HEK293 (cell line): Measurements from ENCODE around the gene EPM2A.

Experiments
- AEBP2 ChIP-seq: fragments of 450-650 bp; formaldehyde crosslinking; IDR thresholded peaks from 2 replicates; pipeline ENCODE4 v1.5.1; 2016; ENCODE audit warnings: missing biosample characterization, missing genetic modification characterization, borderline replicate concordance
- BCL11A ChIP-seq: fragments of 450-650 bp; formaldehyde crosslinking; IDR thresholded peaks from 2 replicates; pipeline ENCODE4 v1.5.1; 2016; ENCODE audit warnings: low read depth, missing biosample characterization, missing genetic modification characterization
- BCL6B ChIP-seq: fragments of 450-650 bp; formaldehyde crosslinking; IDR thresholded peaks from 2 replicates; pipeline ENCODE4 v1.5.1; 2017; ENCODE audit warnings: missing biosample characterization, missing genetic modification characterization
- GFI1B ChIP-seq: fragments of 450-650 bp; formaldehyde crosslinking; IDR thresholded peaks from 2 replicates; pipeline ENCODE4 v1.5.1; 2016; ENCODE audit warnings: missing biosample characterization, missing genetic modification characterization
- GLI2 ChIP-seq: fragments of 450-650 bp; formaldehyde crosslinking; IDR thresholded peaks from 2 replicates; pipeline ENCODE4; 2017; ENCODE audit warnings: missing biosample characterization, missing genetic modification characterization, low read depth, borderline replicate concordance
- OVOL3 ChIP-seq: fragments of 450-650 bp; formaldehyde crosslinking; IDR thresholded peaks from 2 replicates; pipeline ENCODE4 v1.5.1; 2016; ENCODE audit warnings: missing biosample characterization, missing genetic modification characterization
- SCRT2 ChIP-seq: fragments of 450-650 bp; formaldehyde crosslinking; IDR thresholded peaks from 2 replicates; pipeline ENCODE4 v1.5.1; 2016; ENCODE audit warnings: missing biosample characterization, missing genetic modification characterization
- YY2 ChIP-seq: fragments of 450-650 bp; formaldehyde crosslinking; IDR thresholded peaks from 2 replicates; pipeline ENCODE4 v1.5.1; 2016; ENCODE audit warnings: missing biosample characterization, missing genetic modification characterization
- ZBTB1 ChIP-seq: fragments of 450-650 bp; formaldehyde crosslinking; IDR thresholded peaks from 2 replicates; pipeline ENCODE4 v1.5.1; 2016; ENCODE audit warnings: missing biosample characterization, missing genetic modification characterization
- ZBTB17 ChIP-seq: fragments of 450-650 bp; formaldehyde crosslinking; IDR thresholded peaks from 2 replicates; pipeline ENCODE4 v1.5.1; 2016; ENCODE audit warnings: missing biosample characterization, missing genetic modification characterization
- ZBTB21 ChIP-seq: fragments of 450-650 bp; formaldehyde crosslinking; IDR thresholded peaks from 2 replicates; pipeline ENCODE4 v1.5.1; 2017; ENCODE audit warnings: missing biosample characterization, missing genetic modification characterization
- ZBTB7A ChIP-seq: fragments of 450-650 bp; formaldehyde crosslinking; IDR thresholded peaks from 2 replicates; pipeline ENCODE4 v1.5.1; 2016; ENCODE audit warnings: low read depth, missing biosample characterization, missing genetic modification characterization
- ZFP41 ChIP-seq: fragments of 450-650 bp; formaldehyde crosslinking; IDR thresholded peaks from 2 replicates; pipeline ENCODE4 v1.5.1; 2016; ENCODE audit warnings: missing biosample characterization, missing genetic modification characterization, borderline replicate concordance
- ZNF112 ChIP-seq: fragments of 450-650 bp; formaldehyde crosslinking; IDR thresholded peaks from 2 replicates; pipeline ENCODE4 v1.5.0; 2017; ENCODE audit warnings: missing biosample characterization, missing genetic modification characterization
- ZNF2 ChIP-seq: fragments of 450-650 bp; formaldehyde crosslinking; IDR thresholded peaks from 2 replicates; pipeline ENCODE4 v1.5.1; 2016; ENCODE audit warnings: missing biosample characterization, missing genetic modification characterization
- ZNF202 ChIP-seq: fragments of 450-650 bp; formaldehyde crosslinking; IDR thresholded peaks from 2 replicates; pipeline ENCODE4 v1.5.1; 2016; ENCODE audit warnings: missing biosample characterization, missing genetic modification characterization, borderline replicate concordance
- ZNF221 ChIP-seq: fragments of 450-650 bp; formaldehyde crosslinking; IDR thresholded peaks from 2 replicates; pipeline ENCODE4 v1.5.1; 2017; ENCODE audit warnings: missing biosample characterization, missing genetic modification characterization, borderline replicate concordance
- ZNF311 ChIP-seq: fragments of 450-650 bp; formaldehyde crosslinking; IDR thresholded peaks from 2 replicates; pipeline ENCODE4 v1.5.1; 2017; ENCODE audit warnings: missing biosample characterization, missing genetic modification characterization, borderline replicate concordance
- ZNF324 ChIP-seq: fragments of 450-650 bp; formaldehyde crosslinking; IDR thresholded peaks from 2 replicates; pipeline ENCODE4 v1.5.1; 2016; ENCODE audit warnings: missing biosample characterization, missing genetic modification characterization
- ZNF37A ChIP-seq: fragments of 450-650 bp; IDR thresholded peaks from 2 replicates; pipeline ENCODE4 v1.5.1; 2018; ENCODE audit warnings: missing biosample characterization, missing genetic modification characterization
- ZNF404 ChIP-seq: fragments of 450-650 bp; formaldehyde crosslinking; IDR thresholded peaks from 2 replicates; pipeline ENCODE4 v1.5.1; 2017; ENCODE audit warnings: missing biosample characterization, missing genetic modification characterization
- ZNF416 ChIP-seq: fragments of 450-650 bp; formaldehyde crosslinking; IDR thresholded peaks from 2 replicates; pipeline ENCODE4 v1.5.1; 2016; ENCODE audit warnings: missing biosample characterization, missing genetic modification characterization
- ZNF426 ChIP-seq: fragments of 450-650 bp; formaldehyde crosslinking; IDR thresholded peaks from 2 replicates; pipeline ENCODE4 v1.5.1; 2017; ENCODE audit warnings: missing biosample characterization, missing genetic modification characterization, mild to moderate bottlenecking, inconsistent platforms, moderate library complexity
- ZNF571 ChIP-seq: fragments of 450-650 bp; formaldehyde crosslinking; IDR thresholded peaks from 2 replicates; pipeline ENCODE4 v1.5.0; 2017; ENCODE audit warnings: missing biosample characterization, missing genetic modification characterization
- ZNF629 ChIP-seq: fragments of 450-650 bp; formaldehyde crosslinking; IDR thresholded peaks from 2 replicates; pipeline ENCODE4 v1.5.1; 2017; ENCODE audit warnings: missing biosample characterization, missing genetic modification characterization
- ZNF645 ChIP-seq: fragments of 450-650 bp; formaldehyde crosslinking; IDR thresholded peaks from 2 replicates; pipeline ENCODE4; 2016; ENCODE audit warnings: missing biosample characterization, missing genetic modification characterization
- ZNF701 ChIP-seq: fragments of 450-650 bp; formaldehyde crosslinking; IDR thresholded peaks from 2 replicates; pipeline ENCODE4 v1.5.1; 2016; ENCODE audit warnings: missing biosample characterization, missing genetic modification characterization
- ZNF785 ChIP-seq: fragments of 450-650 bp; formaldehyde crosslinking; IDR thresholded peaks from 2 replicates; pipeline ENCODE4 v1.5.1; 2016; ENCODE audit warnings: missing biosample characterization, missing genetic modification characterization
- ZSCAN16 ChIP-seq: fragments of 450-650 bp; formaldehyde crosslinking; IDR thresholded peaks from 2 replicates; pipeline ENCODE4 v1.5.1; 2016; ENCODE audit warnings: missing biosample characterization, missing genetic modification characterization
- ZSCAN30 ChIP-seq: fragments of 450-650 bp; IDR thresholded peaks from 2 replicates; pipeline ENCODE4 v1.5.1; 2018; ENCODE audit warnings: missing biosample characterization, mild to moderate bottlenecking, missing genetic modification characterization, moderate library complexity
- TF ChIP-seq, protein P1 (sequence below): fragments of 450-650 bp; formaldehyde crosslinking; IDR thresholded peaks from 2 replicates; pipeline ENCODE4 v1.5.1; 2016; ENCODE audit warnings: missing biosample characterization, missing genetic modification characterization
- TF ChIP-seq, protein P2 (sequence below): fragments of 450-650 bp; formaldehyde crosslinking; IDR thresholded peaks from 2 replicates; pipeline ENCODE4 v1.5.1; 2016; ENCODE audit warnings: missing biosample characterization, missing genetic modification characterization

EPM2A gene

DNA sequence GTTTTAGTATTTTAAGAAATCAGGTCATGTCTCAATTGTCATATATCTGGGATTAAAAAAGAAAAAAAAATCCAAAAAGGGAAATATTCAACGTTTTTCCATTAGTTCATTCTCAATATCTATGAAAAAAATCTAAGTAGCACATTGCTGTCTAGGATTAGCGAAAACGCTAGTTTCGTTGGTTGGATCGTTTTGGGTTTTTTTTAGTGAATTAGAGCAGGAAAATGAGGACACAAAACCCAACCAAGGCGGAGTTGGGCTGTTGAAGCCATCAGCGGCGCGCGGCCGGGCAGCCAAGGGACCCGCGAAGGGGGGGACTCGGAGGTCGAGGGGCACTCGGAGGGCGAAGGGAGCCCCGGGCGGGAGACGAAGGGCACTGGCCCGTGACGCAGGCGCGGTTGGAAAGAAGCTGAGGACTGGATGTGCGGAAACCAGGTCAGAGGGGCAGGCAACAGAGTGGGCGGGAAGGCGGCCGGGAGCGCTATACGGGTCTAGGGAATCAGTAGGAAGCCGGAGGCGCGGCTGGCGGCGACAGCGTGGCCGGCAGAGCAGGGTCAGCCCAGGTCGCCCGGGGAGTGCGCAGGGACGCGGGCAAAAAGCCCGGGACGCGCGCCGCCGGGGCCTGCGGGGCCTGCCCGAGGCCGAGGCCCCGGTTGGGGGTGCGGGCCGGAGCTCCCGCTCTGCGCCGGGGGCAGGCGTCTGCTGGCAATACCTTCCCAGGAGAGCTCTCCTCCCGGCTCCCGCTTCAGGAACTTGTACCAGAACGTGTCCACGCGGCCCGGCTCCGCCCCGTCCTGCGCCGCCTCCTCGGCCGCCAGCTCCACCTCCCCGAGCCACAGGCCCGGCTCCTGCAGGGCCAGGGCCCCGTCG, 599 bp downstream of the EPM2A start (continued):
- TF ChIP-seq ZBTB21 (peak; percentile 55; the same call in 1 of the 2 replicates), ZBTB1 (no peak), GFI1B (tag by site-specific recombination) (no peak), ZNF112 (no peak), ZNF426 (tag by site-specific recombination) (no peak), ZNF785 (tag by site-specific recombination) (no peak), ZSCAN30 (peak; percentile 68), ZNF416 (tag by site-specific recombination) (no peak), ZSCAN16 (tag by site-specific recombination) (no peak), ZNF645 (tag by site-specific recombination) (no peak), AEBP2 (tag by site-specific recombination) (no peak), ZNF202 (tag by site-specific recombination) (no peak), ZFP41 (tag by site-specific recombination) (no peak), SCRT2 (tag by site-specific recombination) (peak; percentile 78), YY2 (tag by site-specific recombination) (no peak), ZNF629 (tag by site-specific recombination) (peak; percentile 82), ZNF2 (tag by site-specific recombination) (peak; percentile 78; the same call in 1 of the 2 replicates), GLI2 (tag by site-specific recombination) (0 out of 2 replicates have a peak, but pooled peaks have one; percentile 18), ZNF571 (tag by site-specific recombination) (no peak), ZNF221 (tag by site-specific recombination) (no peak), ZBTB17 (peak; percentile 61; the same call in 1 of the 2 replicates), ZNF311 (tag by site-specific recombination) (no peak), BCL6B (tag by site-specific recombination) (no peak), ZNF404 (no peak), ZNF701 (tag by site-specific recombination) (no peak), ZNF324 (tag by site-specific recombination) (peak; percentile 71), ZBTB7A (peak; percentile 86), ZNF37A (tag by site-specific recombination) (0 out of 2 replicates have a peak, but pooled peaks have one; percentile 64), BCL11A (tag by site-specific recombination) (no peak; the same call in 1 of the 2 replicates), OVOL3 (tag by site-specific recombination) (no peak)
- TF ChIP-seq, protein P1, sequence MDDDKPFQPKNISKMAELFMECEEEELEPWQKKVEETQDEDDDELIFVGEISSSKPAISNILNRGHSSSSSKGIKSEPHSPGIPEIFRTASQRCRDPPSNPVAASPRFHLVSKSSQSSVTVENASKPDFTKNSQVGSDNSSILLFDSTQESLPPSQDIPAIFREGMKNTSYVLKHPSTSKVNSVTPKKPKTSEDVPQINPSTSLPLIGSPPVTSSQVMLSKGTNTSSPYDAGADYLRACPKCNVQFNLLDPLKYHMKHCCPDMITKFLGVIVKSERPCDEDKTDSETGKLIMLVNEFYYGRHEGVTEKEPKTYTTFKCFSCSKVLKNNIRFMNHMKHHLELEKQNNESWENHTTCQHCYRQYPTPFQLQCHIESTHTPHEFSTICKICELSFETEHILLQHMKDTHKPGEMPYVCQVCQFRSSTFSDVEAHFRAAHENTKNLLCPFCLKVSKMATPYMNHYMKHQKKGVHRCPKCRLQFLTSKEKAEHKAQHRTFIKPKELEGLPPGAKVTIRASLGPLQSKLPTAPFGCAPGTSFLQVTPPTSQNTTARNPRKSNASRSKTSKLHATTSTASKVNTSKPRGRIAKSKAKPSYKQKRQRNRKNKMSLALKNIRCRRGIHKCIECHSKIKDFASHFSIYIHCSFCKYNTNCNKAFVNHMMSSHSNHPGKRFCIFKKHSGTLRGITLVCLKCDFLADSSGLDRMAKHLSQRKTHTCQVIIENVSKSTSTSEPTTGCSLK, result no peak
- TF ChIP-seq, protein P2, sequence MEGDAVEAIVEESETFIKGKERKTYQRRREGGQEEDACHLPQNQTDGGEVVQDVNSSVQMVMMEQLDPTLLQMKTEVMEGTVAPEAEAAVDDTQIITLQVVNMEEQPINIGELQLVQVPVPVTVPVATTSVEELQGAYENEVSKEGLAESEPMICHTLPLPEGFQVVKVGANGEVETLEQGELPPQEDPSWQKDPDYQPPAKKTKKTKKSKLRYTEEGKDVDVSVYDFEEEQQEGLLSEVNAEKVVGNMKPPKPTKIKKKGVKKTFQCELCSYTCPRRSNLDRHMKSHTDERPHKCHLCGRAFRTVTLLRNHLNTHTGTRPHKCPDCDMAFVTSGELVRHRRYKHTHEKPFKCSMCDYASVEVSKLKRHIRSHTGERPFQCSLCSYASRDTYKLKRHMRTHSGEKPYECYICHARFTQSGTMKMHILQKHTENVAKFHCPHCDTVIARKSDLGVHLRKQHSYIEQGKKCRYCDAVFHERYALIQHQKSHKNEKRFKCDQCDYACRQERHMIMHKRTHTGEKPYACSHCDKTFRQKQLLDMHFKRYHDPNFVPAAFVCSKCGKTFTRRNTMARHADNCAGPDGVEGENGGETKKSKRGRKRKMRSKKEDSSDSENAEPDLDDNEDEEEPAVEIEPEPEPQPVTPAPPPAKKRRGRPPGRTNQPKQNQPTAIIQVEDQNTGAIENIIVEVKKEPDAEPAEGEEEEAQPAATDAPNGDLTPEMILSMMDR (tag by site-specific recombination), result peak; percentile 26; the same call in 1 of the 2 replicates
